Caco-2 (cell line): Measurements from ENCODE around the gene PRMT2. TPM values are rescaled to one million over a fixed set of nuclear protein-coding genes. Genes with fewer than 3 reads are reported as not detected.
"Not testable (repeated sequence)": the region's sequence is repeated elsewhere in the genome, so short reads cannot be mapped to it uniquely, and the experiment has no call there.

Experiments
- BruUV-seq: library from RNA; stranded (reverse); fragments of 400-500 nt; replicated peaks from 2 replicates; lab custom pipeline; 2021; lab: Mats Ljungman, UMichigan
- CTCF ChIA-PET: fragments of 300-600 bp; sonication (Branson Sonifier 250); formaldehyde crosslinking; loops from one replicate; lab custom pipeline; 2022; ENCODE audit warnings: antibody characterized with exemption; lab: Charles Lee
- POLR2A ChIA-PET: fragments of 300-600 bp; sonication (Branson Sonifier 250); formaldehyde crosslinking; loops from one replicate; lab custom pipeline; 2022; ENCODE audit warnings: antibody characterized with exemption; lab: Charles Lee
- DNase-seq, 2 experiments: peaks; one replicate each; pipeline versions ENCODE4 v3.0.0 to v3.0.0-alpha.2; 2020 to 2022
- H3K27me3 ChIP-seq: replicated peaks from 2 replicates; pipeline ENCODE4 v1.6.0; 2011; ENCODE audit warnings: low read length; ENCODE audit not compliant: control insufficient read depth, insufficient read depth
- H3K36me3 ChIP-seq: 2 replicates; pipeline ENCODE4 v1.5.1; 2011; ENCODE audit warnings: low read length; ENCODE audit not compliant: control insufficient read depth, insufficient read depth
- H3K4me1 ChIP-seq: fragments of 250-450 bp; sonication (Bioruptor Pico); 2 replicates; pipeline ENCODE4 v1.5.1; 2020; ENCODE audit warnings: mild to moderate bottlenecking
- H3K4me3 ChIP-seq: 2 replicates; pipeline ENCODE4 v1.5.1; 2011; ENCODE audit warnings: low read depth, mild to moderate bottlenecking, control low read depth, low read length
- H3K9me3 ChIP-seq: fragments of 250-450 bp; sonication (Bioruptor Pico); 2 replicates; pipeline ENCODE4 v1.5.1; 2020; ENCODE audit warnings: mild to moderate bottlenecking, moderate library complexity
- H3K27ac Mint-ChIP-seq: one replicate; pipeline ENCODE4 v1.8.0; 2022; ENCODE audit warnings: mixed read lengths; ENCODE audit not compliant: unreplicated experiment
- H3K27me3 Mint-ChIP-seq: one replicate; pipeline ENCODE4 v1.8.0; 2022; ENCODE audit warnings: mixed read lengths; ENCODE audit not compliant: insufficient read depth, unreplicated experiment
- H3K36me3 Mint-ChIP-seq: one replicate; pipeline ENCODE4 v1.8.0; 2022; ENCODE audit warnings: mild to moderate bottlenecking, mixed read lengths; ENCODE audit not compliant: insufficient read depth, unreplicated experiment
- H3K4me1 Mint-ChIP-seq: one replicate; pipeline ENCODE4 v1.8.0; 2022; ENCODE audit warnings: low read depth, mixed read lengths; ENCODE audit not compliant: unreplicated experiment
- H3K4me3 Mint-ChIP-seq: one replicate; pipeline ENCODE4 v1.8.0; 2022; ENCODE audit warnings: mild to moderate bottlenecking, moderate library complexity, mixed read lengths; ENCODE audit not compliant: unreplicated experiment
- H3K9me3 Mint-ChIP-seq: one replicate; pipeline ENCODE4 v1.8.0; 2022; ENCODE audit warnings: mixed read lengths; ENCODE audit not compliant: unreplicated experiment
- CTCF ChIP-seq, 2 experiments: fragments of 200-600 bp in 1 of 2; IDR thresholded peaks; 1 replicate in 1 of 2; 2 replicates in 1 of 2; pipeline versions ENCODE4 v1.5.1 to v1.8.0; 2011 to 2022; ENCODE audit warnings: antibody characterized with exemption in 1 of 2, control low read depth in 1 of 2, inconsistent platforms in 1 of 2, low read depth in 1 of 2, low read length in 1 of 2, mild to moderate bottlenecking in 1 of 2, moderate library complexity in 1 of 2; ENCODE audit not compliant: insufficient read depth in 1 of 2, severe bottlenecking in 1 of 2, unreplicated experiment in 1 of 2
- intact Hi-C: fragments of 100-400 bp; cut with micrococcal nuclease; formaldehyde crosslinking; loops from one replicate; pipeline ENCODE4 v1.10.0; 2022; ENCODE audit not compliant: unreplicated experiment
- total RNA-seq: library from RNA; stranded (reverse); gene quantifications from 2 replicates; pipeline ENCODE4 v1.2.3, GENCODE V29; 2022

Gene PRMT2
- total RNA-seq, 1 experiment from 2014 or later = 56.2 TPM

- intact Hi-C loops = no loop called here
- H3K4me1 Mint-ChIP-seq = no peaks in the 10 kb centered on the region
- no peaks in the 10 kb centered on the region for H3K9me3 ChIP-seq
- no peaks in the 10 kb centered on the region for H3K27me3 ChIP-seq
- no peaks in the 10 kb centered on the region for H3K27me3 Mint-ChIP-seq
- POLR2A ChIA-PET = interaction anchor here (1.4 kb wide), 2 partner anchors 33 to 34 kb away, joined by 3 to 5 read pairs; partner anchors contain the start of gene PRMT2
- peak overlapping the region; percentile 71 for H3K4me3 ChIP-seq
- H3K4me1 ChIP-seq = no peaks in the 10 kb centered on the region
- H3K36me3 ChIP-seq = no peaks in the 10 kb centered on the region
- H3K9me3 Mint-ChIP-seq = no peaks in the 10 kb centered on the region
- no peak for DNase-seq
- no TSS peak for BruUV-seq
- CTCF ChIA-PET = no interaction called here
- H3K4me3 Mint-ChIP-seq = peak overlapping the region; percentile 85
- H3K36me3 Mint-ChIP-seq = no peaks in the 10 kb centered on the region
- H3K27ac Mint-ChIP-seq = no peak overlapping the region
- TF ChIP-seq CTCF (IDR thresholded peaks at IDR 0.05; ENCODE audit: insufficient read depth in 1 of 2, low read depth in 1 of 2, low read length in 1 of 2, severe bottlenecking in 1 of 2, unreplicated experiment in 1 of 2) = no peak
These were observed 32.9 kb downstream of the PRMT2 start for GRCh38 chr21:46668381-46668780.

DNA sequence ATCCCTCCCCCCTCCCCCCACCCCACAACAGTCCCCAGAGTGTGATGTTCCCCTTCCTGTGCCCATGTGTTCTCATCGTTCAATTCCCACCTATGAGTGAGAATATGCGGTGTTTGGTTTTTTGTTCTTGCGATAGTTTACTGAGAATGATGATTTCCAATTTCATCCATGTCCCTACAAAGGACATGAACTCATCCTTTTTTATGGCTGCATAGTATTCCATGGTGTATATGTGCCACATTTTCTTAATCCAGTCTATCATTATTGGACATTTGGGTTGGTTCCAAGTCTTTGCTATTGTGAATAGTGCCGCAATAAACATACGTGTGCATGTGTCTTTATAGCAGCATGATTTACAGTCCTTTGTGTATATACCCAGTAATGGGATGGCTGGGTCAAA, 33.4 kb downstream of the PRMT2 start:
- H3K27me3 ChIP-seq, intact Hi-C loops, DNase-seq, CTCF ChIA-PET, H3K4me1 Mint-ChIP-seq, H3K27me3 Mint-ChIP-seq, H3K36me3 Mint-ChIP-seq, H3K36me3 ChIP-seq, BruUV-seq, H3K27ac Mint-ChIP-seq, H3K9me3 Mint-ChIP-seq, POLR2A ChIA-PET, H3K9me3 ChIP-seq, H3K4me1 ChIP-seq, H3K4me3 Mint-ChIP-seq, H3K4me3 ChIP-seq: not testable (repeated sequence)

DNA sequence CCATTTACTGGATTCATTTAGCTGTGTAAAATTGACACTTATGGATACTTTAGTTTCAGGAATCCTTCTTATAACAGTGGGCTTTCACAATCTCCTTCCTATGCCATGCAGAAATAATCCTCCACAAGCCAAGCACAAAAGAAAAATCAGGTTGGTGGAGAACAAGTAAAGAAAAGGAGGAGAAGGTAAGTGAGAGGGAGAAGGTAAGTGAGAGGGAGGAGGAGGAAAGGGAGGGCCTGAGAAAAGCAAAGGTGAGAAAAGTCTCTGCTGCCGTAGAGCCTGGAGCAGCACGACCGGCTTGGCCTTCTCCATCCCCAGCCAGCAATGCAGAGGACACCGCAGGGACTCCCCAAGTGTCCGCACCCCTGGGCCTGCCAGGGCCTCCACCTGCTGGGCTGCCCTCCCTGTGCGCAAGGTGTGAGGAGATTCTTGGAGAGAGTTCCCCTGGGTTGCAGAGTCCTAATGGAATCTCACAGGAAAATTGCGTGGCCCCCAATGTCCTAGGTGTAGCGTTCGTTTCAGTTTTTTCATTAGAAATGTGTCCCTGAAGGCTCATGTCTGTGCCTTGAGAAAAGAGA, 39.0 kb downstream of the PRMT2 start:
- no peak for DNase-seq
- TF ChIP-seq CTCF (IDR thresholded peaks at IDR 0.05; ENCODE audit: insufficient read depth in 1 of 2, low read depth in 1 of 2, low read length in 1 of 2, severe bottlenecking in 1 of 2, unreplicated experiment in 1 of 2) = no peak
- intact Hi-C loops = no loop called here
- no peaks in the 10 kb centered on the region for H3K4me1 ChIP-seq
- Mint-ChIP-seq H3K4me1 (no peaks in the 10 kb centered on the region), H3K27ac (no peak overlapping the region), H3K36me3 (no peaks in the 10 kb centered on the region), H3K4me3 (no peak overlapping the region), H3K9me3 (no peaks in the 10 kb centered on the region), H3K27me3 (peaks cover 3% of the 10 kb centered on the region)
- ChIA-PET POLR2A (no interaction called here), CTCF (no interaction called here)
- H3K4me3 ChIP-seq = no peak overlapping the region
- no peaks in the 10 kb centered on the region for H3K9me3 ChIP-seq
- BruUV-seq = no TSS peak
- H3K27me3 ChIP-seq = no peaks in the 10 kb centered on the region
- H3K36me3 ChIP-seq = no peaks in the 10 kb centered on the region
